ENCODE data around the gene KDM4C.
"Not testable (repeated sequence)": the region's sequence is repeated elsewhere in the genome, so short reads cannot be mapped to it uniquely, and the experiment has no call there.

The KDM4C gene

GRCh38 chr9:6757456-6758247, at the start of gene KDM4C:
TSS of gene KDM4C (plus strand) at chr9:6757973. CDS start at chr9:6792989, 35,016 bp downstream.
- DNase-seq (ENCODE audit: low read depth), result peak; percentile 60

GRCh38 chr9:6708732-6709131, 49.0 kb upstream of the KDM4C start:
- no peak for DNase-seq (ENCODE audit: low read depth)

GRCh38 chr9:6711403-6711802, 46.4 kb upstream of the KDM4C start:
- DNase-seq (ENCODE audit: low read depth), result no peak

GRCh38 chr9:6712041-6712440, 45.7 kb upstream of the KDM4C start:
- no peak for DNase-seq (ENCODE audit: low read depth)

GRCh38 chr9:6714176-6714575, 43.6 kb upstream of the KDM4C start:
- DNase-seq (ENCODE audit: low read depth), result no peak

GRCh38 chr9:6715153-6715754, 42.5 kb upstream of the KDM4C start:
- DNase-seq (ENCODE audit: low read depth), result not testable (repeated sequence)

GRCh38 chr9:6715755-6716643, 41.8 kb upstream of the KDM4C start:
- peak; percentile 42 for DNase-seq (ENCODE audit: low read depth)

- no peak for DNase-seq (ENCODE audit: low read depth)
Measured at GRCh38 chr9:6716766-6717165, 41.0 kb upstream of the KDM4C start.

GRCh38 chr9:6723881-6724420, 33.8 kb upstream of the KDM4C start:
- no peak for DNase-seq (ENCODE audit: low read depth)

GRCh38 chr9:6733257-6733656, 24.5 kb upstream of the KDM4C start:
- no peak for DNase-seq (ENCODE audit: low read depth)

GRCh38 chr9:6733831-6734230, 23.9 kb upstream of the KDM4C start:
- DNase-seq (ENCODE audit: low read depth), result no peak

GRCh38 chr9:6735422-6735821, 22.4 kb upstream of the KDM4C start:
- no peak for DNase-seq (ENCODE audit: low read depth)

- no peak for DNase-seq (ENCODE audit: low read depth)
Measured at GRCh38 chr9:6739218-6739617, 18.6 kb upstream of the KDM4C start.

- not testable (repeated sequence) for DNase-seq (ENCODE audit: low read depth)
Measured at GRCh38 chr9:6748861-6749260, 8.9 kb upstream of the KDM4C start.

GRCh38 chr9:6754861-6755260, 2.9 kb upstream of the KDM4C start:
- not testable (repeated sequence) for DNase-seq (ENCODE audit: low read depth)

GRCh38 chr9:6757132-6757455, 679 bp upstream of the KDM4C start:
- DNase-seq (ENCODE audit: low read depth), result peak; percentile 33

GRCh38 chr9:6758248-6758497, 400 bp downstream of the KDM4C start:
- no peak for DNase-seq (ENCODE audit: low read depth)

GRCh38 chr9:6758498-6759184, 868 bp downstream of the KDM4C start:
- no peak for DNase-seq (ENCODE audit: low read depth)

GRCh38 chr9:6759185-6759977, 1.6 kb downstream of the KDM4C start:
- DNase-seq (ENCODE audit: low read depth), result no peak

GRCh38 chr9:6761306-6761705, 3.5 kb downstream of the KDM4C start:
- no peak for DNase-seq (ENCODE audit: low read depth)

GRCh38 chr9:6763244-6763643, 5.5 kb downstream of the KDM4C start:
- DNase-seq (ENCODE audit: low read depth), result no peak

Measured in CMK (cell line).